Neural cell (in vitro differentiated cells): ENCODE data around the gene MTG1. TPM values are rescaled to one million over a fixed set of nuclear protein-coding genes. Genes with fewer than 3 reads are reported as not detected.
"Not testable (repeated sequence)": the region's sequence is repeated elsewhere in the genome, so short reads cannot be mapped to it uniquely, and the experiment has no call there.

Source experiments
- H2AFZ ChIP-seq: fragments of 200-600, 300-800 bp; sonication (generic), shearing (Covaris generic); 2 replicates; pipeline ENCODE4 v1.6.0; 2014; ENCODE audit warnings: low read depth, mild to moderate bottlenecking, antibody characterized with exemption, low read length, moderate library complexity
- H3F3A ChIP-seq: fragments of 200-600 bp; shearing (Covaris generic); 2 replicates; pipeline ENCODE4 v1.6.1; 2016; ENCODE audit warnings: mild to moderate bottlenecking, moderate library complexity, mixed read lengths, antibody characterized with exemption, low read length; ENCODE audit not compliant: insufficient read depth, poor library complexity, severe bottlenecking
- H3K27ac ChIP-seq: fragments of 200-600, 300-800 bp; sonication (generic), shearing (Covaris generic); 2 replicates; pipeline ENCODE4 v1.5.1; 2014; ENCODE audit warnings: mild to moderate bottlenecking, low read length, moderate library complexity
- H3K27me3 ChIP-seq: fragments of 300-800, 200-600 bp; sonication (generic), shearing (Covaris generic); 2 replicates; pipeline ENCODE4 v1.6.0; 2014; ENCODE audit warnings: mild to moderate bottlenecking, low read depth, low read length, moderate library complexity; ENCODE audit not compliant: insufficient read depth
- H3K36me3 ChIP-seq: fragments of 300-800, 200-600 bp; sonication (generic), shearing (Covaris generic); 2 replicates; pipeline ENCODE4 v1.5.1; 2014; ENCODE audit warnings: mild to moderate bottlenecking, antibody characterized with exemption, low read length, moderate library complexity; ENCODE audit not compliant: insufficient read depth
- H3K4me2 ChIP-seq: fragments of 300-800, 200-600 bp; sonication (generic), shearing (Covaris generic); 2 replicates; pipeline ENCODE4 v1.6.0; 2014; ENCODE audit warnings: mild to moderate bottlenecking, low read length
- H3K4me3 ChIP-seq: fragments of 300-800, 200-600 bp; sonication (generic), shearing (Covaris generic); 2 replicates; pipeline ENCODE4 v1.5.1; 2014; ENCODE audit warnings: mild to moderate bottlenecking, low read length, moderate library complexity
- H3K79me2 ChIP-seq: fragments of 200-600 bp; shearing (Covaris generic); replicated peaks from 2 replicates; pipeline ENCODE4 v1.6.0; 2014; ENCODE audit warnings: mild to moderate bottlenecking, low read length, moderate library complexity; ENCODE audit not compliant: insufficient read depth
- H3K9ac ChIP-seq: fragments of 300-800, 200-600 bp; sonication (generic), shearing (Covaris generic); 2 replicates; pipeline ENCODE4 v1.6.1; 2016; ENCODE audit warnings: mild to moderate bottlenecking, low read length, mixed read lengths
- H3K9me2 ChIP-seq: fragments of 200-600 bp; shearing (Covaris generic); 2 replicates; pipeline ENCODE4 v1.6.1; 2016; ENCODE audit warnings: mild to moderate bottlenecking, low read length, mixed read lengths; ENCODE audit not compliant: insufficient read depth
- H3K9me3 ChIP-seq: fragments of 200-600, 300-800 bp; sonication (generic), shearing (Covaris generic); 2 replicates; pipeline ENCODE4 v1.6.1; 2016; ENCODE audit warnings: mild to moderate bottlenecking, mixed run types, low read length, moderate library complexity, mixed read lengths
- H4K20me1 ChIP-seq: fragments of 200-600 bp; shearing (Covaris generic); 2 replicates; pipeline ENCODE4 v1.6.1; 2016; ENCODE audit warnings: mild to moderate bottlenecking, mixed run types; ENCODE audit not compliant: insufficient read depth
- CTCF ChIP-seq: fragments of 450-650 bp; IDR thresholded peaks from 2 replicates; pipeline ENCODE4 v1.5.1; 2014; ENCODE audit warnings: antibody characterized with exemption, mild to moderate bottlenecking, moderate library complexity; ENCODE audit not compliant: poor library complexity, severe bottlenecking
- EP300 ChIP-seq: fragments of 450-650 bp; conservative IDR thresholded peaks from 2 replicates; pipeline ENCODE4 v1.6.1; 2014; ENCODE audit warnings: antibody characterized with exemption, mild to moderate bottlenecking, moderate library complexity; ENCODE audit not compliant: poor library complexity, severe bottlenecking
- EZH2 ChIP-seq: fragments of 200-600, 300-800 bp; shearing (Covaris generic), sonication (generic); IDR thresholded peaks from 2 replicates; pipeline ENCODE4 v1.6.1; 2014; ENCODE audit warnings: antibody characterized with exemption, low read length, borderline replicate concordance, mild to moderate bottlenecking; ENCODE audit not compliant: insufficient read depth, poor library complexity, severe bottlenecking
- MXI1 ChIP-seq: fragments of 450-650 bp; conservative IDR thresholded peaks from 2 replicates; pipeline ENCODE4 v1.6.1; 2014; ENCODE audit warnings: antibody characterized with exemption, mild to moderate bottlenecking; ENCODE audit not compliant: poor library complexity, severe bottlenecking
- POLR2AphosphoS5 ChIP-seq: IDR thresholded peaks from 2 replicates; pipeline ENCODE4 v1.6.1; 2012
- RAD21 ChIP-seq: fragments of 450-650 bp; conservative IDR thresholded peaks from 2 replicates; pipeline ENCODE4 v1.6.1; 2014; ENCODE audit warnings: antibody characterized with exemption, mild to moderate bottlenecking, moderate library complexity
- REST ChIP-seq: IDR thresholded peaks from 2 replicates; pipeline ENCODE4 v1.6.1; 2012; ENCODE audit warnings: borderline replicate concordance
- SMC3 ChIP-seq: fragments of 450-650 bp; conservative IDR thresholded peaks from 2 replicates; pipeline ENCODE4 v1.6.1; 2014; ENCODE audit warnings: antibody characterized with exemption, mild to moderate bottlenecking, moderate library complexity; ENCODE audit not compliant: poor library complexity
- TAF1 ChIP-seq: IDR thresholded peaks from 2 replicates; pipeline ENCODE4 v1.6.1; 2012; ENCODE audit warnings: low read depth
- polyA plus RNA-seq: library from polyadenylated mRNA; depleted of rRNA; stranded (reverse); fragments of >200 nt; gene quantifications from 2 replicates; pipeline ENCODE4 v1.2.3, GENCODE V29; 2014

MTG1 gene
- polyA plus RNA-seq, 1 donor from 2014 or later: 52.3 TPM

- H3F3A ChIP-seq: no peaks in the 10 kb centered on the region
- H3K27me3 ChIP-seq: no peaks in the 10 kb centered on the region
- no peak overlapping the region for H3K27ac ChIP-seq
- no peak overlapping the region for H3K9ac ChIP-seq
- H3K9me3 ChIP-seq: peaks cover 7% of the 10 kb centered on the region
- H3K4me2 ChIP-seq: no peak overlapping the region
- H4K20me1 ChIP-seq: no peaks in the 10 kb centered on the region
- no peak overlapping the region for H2AFZ ChIP-seq
- TF ChIP-seq REST (no peak), RAD21 (no peak), SMC3 (no peak), EP300 (no peak)
- H3K79me2 ChIP-seq: no peaks in the 10 kb centered on the region
- no peak overlapping the region for H3K4me3 ChIP-seq
- no peaks in the 10 kb centered on the region for H3K36me3 ChIP-seq
- no peaks in the 10 kb centered on the region for H3K9me2 ChIP-seq
These were observed 72.8 kb downstream of the MTG1 start for GRCh38 chr10:133466683-133467275.

- no peaks in the 10 kb centered on the region for H3K36me3 ChIP-seq
- no peaks in the 10 kb centered on the region for H3K79me2 ChIP-seq
- no peaks in the 10 kb centered on the region for H4K20me1 ChIP-seq
- H3K27me3 ChIP-seq: no peaks in the 10 kb centered on the region
- no peaks in the 10 kb centered on the region for H3F3A ChIP-seq
- no peak for TF ChIP-seq RAD21
- TF ChIP-seq SMC3: no peak
- TF ChIP-seq CTCF: no peak
- TF ChIP-seq TAF1: no peak
- no peak for TF ChIP-seq MXI1
- TF ChIP-seq EP300: no peak
- no peak for TF ChIP-seq REST
- no peak for TF ChIP-seq EZH2
- TF ChIP-seq POLR2AphosphoS5: no peak
- H3K9me2 ChIP-seq: no peaks in the 10 kb centered on the region
- H3K9ac ChIP-seq: no peak overlapping the region
- no peak overlapping the region for H3K4me2 ChIP-seq
- peaks cover 7% of the 10 kb centered on the region for H3K9me3 ChIP-seq
- no peak overlapping the region for H3K27ac ChIP-seq
- H3K4me3 ChIP-seq: no peak overlapping the region
- H2AFZ ChIP-seq: no peak overlapping the region
These were observed 73.4 kb downstream of the MTG1 start for GRCh38 chr10:133467286-133467911.

GRCh38 chr10:133469205-133469604, 75.2 kb downstream of the MTG1 start:
- H3K4me3 ChIP-seq, H3F3A ChIP-seq, H3K79me2 ChIP-seq, H4K20me1 ChIP-seq, H2AFZ ChIP-seq, H3K9ac ChIP-seq, H3K4me2 ChIP-seq, H3K9me3 ChIP-seq, H3K36me3 ChIP-seq, H3K9me2 ChIP-seq, H3K27me3 ChIP-seq, H3K27ac ChIP-seq: not testable (repeated sequence)
